GM19023 (cell line): ENCODE measurements around the gene ZMIZ1.

ENCODE experiments used
- ATAC-seq: cut with Tn5 transposase; IDR thresholded peaks from one replicate; pipeline ENCODE4 v1.9.1; 2021; ENCODE audit warnings: mild to moderate bottlenecking, moderate library complexity; ENCODE audit not compliant: unreplicated experiment

ZMIZ1 gene

GRCh38 chr10:79313911-79314439 lies 245.2 kb downstream of the ZMIZ1 start:
- no peak for ATAC-seq

GRCh38 chr10:79314761-79315601 lies 246.2 kb downstream of the ZMIZ1 start:
- no peak for ATAC-seq

GRCh38 chr10:79315602-79315920 lies 246.8 kb downstream of the ZMIZ1 start:
- no peak for ATAC-seq

GRCh38 chr10:79316671-79317431 lies 248.1 kb downstream of the ZMIZ1 start:
- peak; percentile 52 for ATAC-seq

- ATAC-seq, result no peak
Measured at GRCh38 chr10:79318369-79318768, 249.6 kb downstream of the ZMIZ1 start.

- ATAC-seq, result no peak
Measured at GRCh38 chr10:79319115-79319771, 250.5 kb downstream of the ZMIZ1 start.

GRCh38 chr10:79320316-79320715 lies 251.6 kb downstream of the ZMIZ1 start:
- ATAC-seq, result no peak

GRCh38 chr10:79320820-79321493 lies 252.2 kb downstream of the ZMIZ1 start:
- ATAC-seq, result no peak

GRCh38 chr10:79321494-79321882 lies 252.7 kb downstream of the ZMIZ1 start:
- no peak for ATAC-seq

- ATAC-seq, result no peak
Measured at GRCh38 chr10:79321951-79322350, 253.2 kb downstream of the ZMIZ1 start.

GRCh38 chr10:79322616-79323543 lies 254.1 kb downstream of the ZMIZ1 start:
- ATAC-seq, result peak; percentile 37

GRCh38 chr10:79323602-79324001 lies 254.8 kb downstream of the ZMIZ1 start:
- no peak for ATAC-seq

GRCh38 chr10:79324032-79324695 lies 255.4 kb downstream of the ZMIZ1 start:
- ATAC-seq, result no peak

GRCh38 chr10:79326361-79327089 lies 257.8 kb downstream of the ZMIZ1 start:
- no peak for ATAC-seq

- peak; percentile 38 for ATAC-seq
Measured at GRCh38 chr10:79327090-79327457, 258.3 kb downstream of the ZMIZ1 start.

- no peak for ATAC-seq
Measured at GRCh38 chr10:79328147-79328701, 259.5 kb downstream of the ZMIZ1 start.

- no peak for ATAC-seq
Measured at GRCh38 chr10:79328737-79329504, 260.2 kb downstream of the ZMIZ1 start.

GRCh38 chr10:79329529-79329928 lies 260.8 kb downstream of the ZMIZ1 start:
- ATAC-seq, result no peak
